Endothelial cell of umbilical vein (primary cell): Measurements from ENCODE around the gene PCYOX1L.

Experiments used
- EZH2 ChIP-seq: IDR thresholded peaks from 2 replicates; pipeline ENCODE4 v1.6.1; 2012; ENCODE audit warnings: borderline replicate concordance, low read depth, mild to moderate bottlenecking, moderate library complexity, low read length, inconsistent platforms; ENCODE audit not compliant: severe bottlenecking
- POLR2A ChIP-seq: IDR thresholded peaks from 2 replicates; pipeline ENCODE4 v1.6.1; 2012; ENCODE audit warnings: low read depth, mild to moderate bottlenecking, control low read depth, low read length
- POLR2AphosphoS5 ChIP-seq: IDR thresholded peaks from 2 replicates; pipeline ENCODE4 v1.6.1; 2012; ENCODE audit warnings: low read depth, mild to moderate bottlenecking, control low read depth, low read length, moderate library complexity; ENCODE audit not compliant: insufficient read depth
- TF ChIP-seq, protein P1 (sequence below), 2 donors: IDR thresholded peaks; 1 replicate in 1 of 2; 2 replicates in 1 of 2; pipeline ENCODE4 v1.5.1; 2011; ENCODE audit warnings: low read length in 2 of 2, mild to moderate bottlenecking in 2 of 2, moderate library complexity in 2 of 2, control low read depth in 1 of 2, inconsistent platforms in 1 of 2, low read depth in 1 of 2; ENCODE audit not compliant: insufficient read depth in 1 of 2; ENCODE audit errors: extremely low read depth in 1 of 2
- TF ChIP-seq, protein P2 (sequence below): IDR thresholded peaks from 2 replicates; pipeline ENCODE4 v1.6.1; 2011; ENCODE audit not compliant: insufficient read depth, insufficient read length

DNA sequence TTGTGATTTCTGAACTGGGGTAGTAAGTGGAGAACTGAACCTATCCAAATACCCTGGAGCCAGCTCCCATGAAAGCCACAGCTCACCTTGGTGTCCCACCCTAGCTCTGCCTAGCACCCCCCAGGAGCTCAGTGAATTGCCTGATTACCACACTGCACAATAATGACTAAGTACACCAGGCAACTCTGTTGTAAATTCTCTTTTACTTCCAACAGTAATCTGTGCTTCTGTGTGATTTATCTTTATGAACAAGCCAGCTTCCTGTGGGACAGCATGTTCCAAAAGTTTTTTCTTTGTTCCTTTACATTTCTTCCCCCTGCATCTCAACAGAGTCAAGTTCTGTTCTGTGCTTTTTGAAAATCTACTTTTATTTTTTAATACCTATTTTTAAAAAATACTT is 34.6 kb upstream of the PCYOX1L start:
- TF ChIP-seq, protein P1, sequence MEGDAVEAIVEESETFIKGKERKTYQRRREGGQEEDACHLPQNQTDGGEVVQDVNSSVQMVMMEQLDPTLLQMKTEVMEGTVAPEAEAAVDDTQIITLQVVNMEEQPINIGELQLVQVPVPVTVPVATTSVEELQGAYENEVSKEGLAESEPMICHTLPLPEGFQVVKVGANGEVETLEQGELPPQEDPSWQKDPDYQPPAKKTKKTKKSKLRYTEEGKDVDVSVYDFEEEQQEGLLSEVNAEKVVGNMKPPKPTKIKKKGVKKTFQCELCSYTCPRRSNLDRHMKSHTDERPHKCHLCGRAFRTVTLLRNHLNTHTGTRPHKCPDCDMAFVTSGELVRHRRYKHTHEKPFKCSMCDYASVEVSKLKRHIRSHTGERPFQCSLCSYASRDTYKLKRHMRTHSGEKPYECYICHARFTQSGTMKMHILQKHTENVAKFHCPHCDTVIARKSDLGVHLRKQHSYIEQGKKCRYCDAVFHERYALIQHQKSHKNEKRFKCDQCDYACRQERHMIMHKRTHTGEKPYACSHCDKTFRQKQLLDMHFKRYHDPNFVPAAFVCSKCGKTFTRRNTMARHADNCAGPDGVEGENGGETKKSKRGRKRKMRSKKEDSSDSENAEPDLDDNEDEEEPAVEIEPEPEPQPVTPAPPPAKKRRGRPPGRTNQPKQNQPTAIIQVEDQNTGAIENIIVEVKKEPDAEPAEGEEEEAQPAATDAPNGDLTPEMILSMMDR (IDR thresholded peaks at IDR 0.05; ENCODE audit: extremely low read depth in 1 of 2, insufficient read depth in 1 of 2, low read depth in 1 of 2, low read length in 2 of 2) = no peak
- TF ChIP-seq, protein P2, sequence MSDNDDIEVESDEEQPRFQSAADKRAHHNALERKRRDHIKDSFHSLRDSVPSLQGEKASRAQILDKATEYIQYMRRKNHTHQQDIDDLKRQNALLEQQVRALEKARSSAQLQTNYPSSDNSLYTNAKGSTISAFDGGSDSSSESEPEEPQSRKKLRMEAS = no peak
- TF ChIP-seq POLR2AphosphoS5 (no peak), EZH2 (no peak), POLR2A (no peak)
